HG03342 (cell line): ENCODE data around the gene ZDBF2.
"Not testable (repeated sequence)": the region's sequence is repeated elsewhere in the genome, so short reads cannot be mapped to it uniquely, and the experiment has no call there.

ENCODE experiments used
- ATAC-seq: cut with Tn5 transposase; IDR thresholded peaks from one replicate; pipeline ENCODE4 v1.9.1; 2021; ENCODE audit warnings: mild to moderate bottlenecking, moderate library complexity; ENCODE audit not compliant: unreplicated experiment

Gene ZDBF2

GRCh38 chr2:206259376-206260187 is 14.9 kb upstream of the ZDBF2 start:
- ATAC-seq, result no peak

DNA sequence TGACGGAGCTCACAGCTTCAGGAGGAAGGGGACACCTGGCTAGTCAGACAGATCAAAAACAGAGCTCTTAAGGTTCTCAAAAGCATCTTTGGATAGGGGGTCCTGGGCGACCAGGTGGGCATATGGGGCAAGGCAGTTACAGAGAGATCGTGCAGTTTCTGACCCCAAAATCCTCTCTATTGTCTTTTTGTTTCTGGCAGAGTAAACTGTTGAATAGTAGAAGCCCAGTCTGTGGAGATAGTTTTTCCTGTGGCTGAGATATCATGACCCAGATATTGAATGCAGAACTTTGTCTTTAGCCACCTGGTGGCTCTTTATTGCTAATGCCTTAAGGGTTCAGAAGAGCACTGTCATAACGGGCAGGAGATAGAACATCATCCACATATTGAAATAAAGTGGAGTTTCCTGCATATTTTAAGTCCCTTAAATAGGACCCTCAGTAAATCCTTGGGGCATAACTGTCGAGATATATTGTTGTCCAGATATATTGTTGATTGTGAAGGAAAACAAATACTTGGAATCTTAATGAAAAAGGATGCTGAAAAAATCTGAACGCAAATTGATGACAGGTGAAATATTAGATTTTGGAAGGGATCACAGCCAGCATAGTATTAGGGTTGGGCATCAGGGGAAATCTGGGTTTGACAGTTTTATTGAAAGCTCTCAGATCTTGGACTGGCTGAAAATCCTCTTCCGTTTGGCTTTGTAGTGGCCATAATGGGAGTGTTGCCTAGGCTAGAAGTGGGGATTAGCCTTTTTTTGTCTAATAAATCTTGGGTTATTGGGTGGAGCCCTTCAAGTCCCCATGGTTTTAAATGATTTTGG is 14.1 kb upstream of the ZDBF2 start:
- ATAC-seq, result peak; percentile 87

- no peak for ATAC-seq
Observed at GRCh38 chr2:206263959-206264603, 10.4 kb upstream of the ZDBF2 start.

DNA sequence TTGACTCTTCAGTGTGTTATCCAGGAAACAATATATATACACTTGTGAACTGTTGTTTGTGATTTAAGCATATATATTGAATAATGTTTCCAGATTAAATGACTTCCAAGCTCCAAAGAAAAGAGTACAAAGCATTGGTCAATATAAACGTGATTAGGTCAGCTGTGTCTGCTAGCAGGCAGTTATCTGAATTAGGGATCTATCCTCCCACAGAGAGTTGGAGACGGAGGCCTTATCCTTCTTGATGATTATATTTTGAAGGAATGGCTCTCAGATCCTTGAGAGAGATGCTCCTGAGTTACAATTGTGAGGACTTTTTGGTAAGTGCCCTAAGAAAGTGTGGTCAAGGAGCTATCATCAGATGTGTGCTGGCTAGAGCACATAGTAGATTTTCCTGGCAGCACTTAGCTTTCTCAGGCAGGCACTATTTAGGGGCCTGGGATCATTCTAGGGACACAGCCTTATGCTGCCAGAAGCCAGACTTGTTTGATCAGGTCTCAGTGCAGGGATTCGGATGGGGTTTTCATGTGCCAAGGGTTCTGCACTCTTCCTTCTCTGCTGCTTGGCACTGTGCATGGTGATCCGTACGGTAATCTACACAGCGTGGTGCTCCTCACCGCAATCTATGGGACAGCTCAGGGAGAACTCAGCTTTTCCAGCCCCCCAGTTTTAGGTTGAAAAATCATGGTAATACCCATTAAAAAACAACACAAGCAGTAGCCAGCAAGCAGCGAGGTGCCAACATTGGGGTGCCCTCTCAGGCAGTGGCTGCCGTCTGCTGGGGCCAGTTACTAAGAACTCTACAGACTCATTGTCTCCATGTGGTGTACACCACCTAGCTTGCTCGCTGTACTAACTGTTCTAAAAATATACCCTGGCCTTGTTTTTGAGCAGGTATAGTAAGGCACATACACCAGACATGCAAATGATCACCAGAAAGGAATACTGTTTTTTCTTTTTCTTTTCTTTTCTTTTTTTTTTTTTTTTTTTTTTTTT is 8.0 kb upstream of the ZDBF2 start:
- ATAC-seq, result no peak

DNA sequence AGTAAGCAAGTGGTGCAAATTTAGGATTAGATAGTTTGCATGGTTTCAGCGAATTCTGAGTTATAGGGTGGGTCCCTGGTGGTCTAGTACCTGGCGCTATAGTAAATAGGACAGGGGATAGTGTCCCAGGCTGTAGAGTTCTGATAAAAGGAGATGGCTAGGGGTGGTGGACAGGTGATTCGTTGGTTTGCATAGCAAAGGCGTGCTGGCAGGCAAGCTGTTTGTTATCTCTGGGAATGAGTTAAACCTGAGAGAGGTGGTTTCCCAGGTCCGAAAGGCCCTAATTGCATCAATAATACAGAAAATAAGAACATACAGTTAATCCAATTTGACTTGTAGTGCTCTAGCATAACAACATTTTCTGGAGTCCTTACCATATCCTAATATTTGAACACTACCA is 6.9 kb upstream of the ZDBF2 start:
- ATAC-seq, result no peak

GRCh38 chr2:206271065-206271464 is 3.4 kb upstream of the ZDBF2 start:
- no peak for ATAC-seq

DNA sequence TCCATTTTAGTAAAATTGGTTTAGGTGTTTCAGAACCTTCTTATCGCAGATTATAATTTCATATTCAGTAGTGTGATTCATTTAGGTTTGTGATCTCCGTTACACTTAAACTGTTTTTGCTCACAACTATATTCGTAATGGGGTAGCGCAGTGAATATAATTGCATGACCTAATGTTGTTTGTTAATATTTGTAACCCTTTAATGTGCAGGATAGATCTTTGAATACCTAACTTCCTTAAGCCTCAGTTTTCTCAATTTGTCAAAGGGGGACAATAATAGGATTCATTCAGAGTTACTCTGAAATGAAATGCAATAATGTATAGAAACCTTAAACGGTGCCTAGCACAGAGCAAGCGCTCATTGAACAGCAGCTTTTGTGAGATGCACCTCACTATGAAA is 558 bp upstream of the ZDBF2 start:
- ATAC-seq, result no peak

GRCh38 chr2:206275312-206276055 is 1.0 kb downstream of the ZDBF2 start:
- peak; percentile 30 for ATAC-seq

DNA sequence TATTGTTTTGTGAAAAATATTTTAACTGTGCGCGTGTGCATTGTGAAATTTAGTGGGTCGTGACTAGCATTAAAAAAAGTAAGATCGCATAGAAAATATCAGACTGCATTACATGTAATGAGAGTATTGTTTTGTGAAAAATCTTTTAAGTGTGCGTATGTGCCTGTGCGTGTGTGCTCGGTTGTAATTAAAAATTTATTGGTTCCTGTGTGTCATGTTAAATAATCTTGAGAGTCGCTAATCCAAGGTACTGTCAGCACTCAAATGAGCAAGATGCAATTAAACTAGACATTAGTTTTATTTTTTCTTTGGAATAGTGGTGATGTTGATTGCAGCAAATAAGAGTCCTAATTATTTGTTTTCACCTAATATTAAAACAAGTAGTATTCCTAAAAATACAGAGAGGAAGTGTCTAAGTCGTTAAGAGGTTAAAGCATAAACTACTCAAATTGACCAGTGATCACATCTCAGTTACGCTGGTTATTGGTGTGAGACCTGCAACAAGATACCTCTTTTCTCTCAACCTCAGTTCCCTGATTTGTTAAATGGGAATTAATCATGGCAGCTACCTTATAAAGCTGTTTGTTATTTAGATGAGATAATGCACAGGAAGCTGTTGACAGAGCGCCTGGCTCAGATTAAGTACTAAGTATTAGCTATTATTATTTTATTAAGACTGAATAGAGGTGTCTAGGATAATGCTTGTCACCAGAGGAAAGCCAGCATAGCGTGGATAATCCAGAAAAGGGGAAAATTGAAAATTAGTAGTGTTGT is 1.9 kb downstream of the ZDBF2 start:
- no peak for ATAC-seq

- no peak for ATAC-seq
Observed at GRCh38 chr2:206277503-206277902, 3.0 kb downstream of the ZDBF2 start.

GRCh38 chr2:206282746-206283145 is 8.3 kb downstream of the ZDBF2 start:
- ATAC-seq, result no peak

GRCh38 chr2:206287197-206287596 is 12.7 kb downstream of the ZDBF2 start:
- ATAC-seq, result no peak

- no peak for ATAC-seq
Observed at GRCh38 chr2:206289391-206289790, 14.9 kb downstream of the ZDBF2 start.

- no peak for ATAC-seq
Observed at GRCh38 chr2:206296128-206296527, 21.7 kb downstream of the ZDBF2 start.

GRCh38 chr2:206299608-206300007 is 25.1 kb downstream of the ZDBF2 start:
- not testable (repeated sequence) for ATAC-seq

DNA sequence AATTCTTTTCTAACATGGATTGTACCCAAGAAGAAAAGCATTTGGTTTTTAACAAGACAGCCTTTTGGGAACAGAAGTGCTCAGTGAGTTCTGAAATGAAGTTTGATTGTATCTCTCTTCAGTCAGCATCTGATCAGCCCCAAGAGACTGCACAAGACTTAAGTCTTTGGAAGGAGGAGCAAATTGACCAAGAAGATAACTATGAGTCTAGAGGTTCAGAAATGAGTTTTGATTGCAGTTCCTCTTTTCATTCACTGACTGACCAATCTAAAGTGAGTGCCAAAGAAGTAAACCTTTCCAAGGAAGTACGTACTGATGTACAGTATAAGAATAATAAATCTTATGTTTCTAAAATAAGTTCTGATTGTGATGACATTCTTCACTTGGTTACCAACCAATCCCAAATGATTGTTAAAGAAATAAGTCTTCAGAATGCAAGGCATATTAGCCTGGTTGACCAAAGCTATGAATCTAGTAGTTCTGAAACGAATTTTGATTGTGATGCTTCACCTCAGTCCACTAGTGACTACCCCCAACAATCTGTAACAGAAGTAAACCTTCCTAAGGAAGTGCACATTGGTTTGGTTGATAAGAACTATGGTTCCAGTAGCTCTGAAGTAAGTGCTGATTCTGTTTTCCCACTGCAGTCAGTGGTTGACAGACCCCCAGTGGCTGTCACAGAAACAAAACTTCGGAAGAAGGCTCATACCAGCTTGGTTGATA is 31.2 kb downstream of the ZDBF2 start:
- peak; percentile 74 for ATAC-seq

DNA sequence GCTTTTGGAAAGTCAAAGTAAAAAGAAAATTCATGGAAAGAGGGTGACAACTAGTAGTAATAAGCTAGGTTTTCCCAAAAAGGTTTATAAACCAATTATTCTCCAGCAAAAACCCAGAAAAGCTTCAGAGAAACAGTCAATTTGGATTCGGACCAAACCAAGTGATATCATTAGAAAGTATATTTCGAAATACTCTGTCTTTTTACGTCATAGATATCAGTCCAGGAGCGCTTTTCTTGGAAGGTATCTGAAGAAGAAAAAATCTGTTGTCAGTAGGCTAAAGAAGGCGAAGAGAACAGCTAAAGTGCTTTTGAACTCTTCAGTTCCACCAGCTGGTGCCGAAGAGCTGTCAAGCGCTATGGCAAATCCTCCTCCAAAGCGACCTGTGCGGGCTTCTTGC is 36.6 kb downstream of the ZDBF2 start:
- no peak for ATAC-seq

DNA sequence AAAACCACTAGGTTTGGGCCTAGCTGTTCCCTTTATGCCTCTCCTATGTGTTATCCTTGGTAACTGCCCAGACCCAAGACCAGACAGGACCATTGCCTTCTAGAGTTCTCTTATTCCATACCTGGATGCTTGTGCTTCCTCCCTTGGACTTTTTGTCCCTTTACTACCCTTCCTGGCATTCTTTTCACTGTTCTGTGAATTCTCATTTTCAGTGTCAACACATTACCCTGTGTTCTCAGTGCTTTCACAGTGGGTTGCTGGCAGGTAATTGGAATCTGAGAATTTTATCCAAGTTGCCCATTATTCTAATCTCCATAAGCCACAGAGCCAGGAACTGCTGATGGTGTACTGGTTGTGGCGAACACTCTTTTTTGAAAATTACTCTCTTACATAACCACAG is 41.7 kb downstream of the ZDBF2 start:
- ATAC-seq, result no peak
